Urinary bladder (tissue), 4 donors: ENCODE measurements around the gene NPAP1. TPM values are rescaled to one million over a fixed set of nuclear protein-coding genes. Genes with fewer than 3 reads are reported as not detected.
"Not testable (repeated sequence)": the region's sequence is repeated elsewhere in the genome, so short reads cannot be mapped to it uniquely, and the experiment has no call there.

ENCODE experiments used
- DNase-seq: peaks from one replicate; pipeline ENCODE4 v3.0.0-alpha.2; 2015; ENCODE audit errors: extremely low spot score
- H3K27ac ChIP-seq: one replicate; pipeline ENCODE4 v1.5.1; 2013; ENCODE audit warnings: low read depth, mild to moderate bottlenecking, moderate library complexity
- H3K36me3 ChIP-seq: one replicate; pipeline ENCODE4 v1.6.1; 2013; ENCODE audit warnings: mild to moderate bottlenecking, moderate library complexity; ENCODE audit not compliant: insufficient read depth
- H3K4me1 ChIP-seq: one replicate; pipeline ENCODE4 v1.6.1; 2013; ENCODE audit warnings: mild to moderate bottlenecking, moderate library complexity; ENCODE audit not compliant: insufficient read depth
- H3K4me3 ChIP-seq: one replicate; pipeline ENCODE4 v1.5.1; 2013; ENCODE audit warnings: low read depth, low read length
- WGBS: extraction: QIAGEN DNeasy Blood & Tissue Kit; methylation state at CpG from one replicate; pipeline ENCODE4 v1.1.7; 2013; 5-methylcytosine and 5-hydroxymethylcytosine counted together
- polyA plus RNA-seq: library from polyadenylated mRNA; stranded (reverse); fragments of 200-250 nt; gene quantifications from one replicate; pipeline ENCODE4 v1.2.3, GENCODE V29; 2013
- total RNA-seq: library from RNA; depleted of rRNA; stranded (reverse); fragments of >200 nt; gene quantifications from one replicate; pipeline ENCODE4 v1.2.3, GENCODE V29; 2014
- donor health status: healthy with polysubstance abuse.
- donor health status: healthy.

NPAP1 gene, protein sequence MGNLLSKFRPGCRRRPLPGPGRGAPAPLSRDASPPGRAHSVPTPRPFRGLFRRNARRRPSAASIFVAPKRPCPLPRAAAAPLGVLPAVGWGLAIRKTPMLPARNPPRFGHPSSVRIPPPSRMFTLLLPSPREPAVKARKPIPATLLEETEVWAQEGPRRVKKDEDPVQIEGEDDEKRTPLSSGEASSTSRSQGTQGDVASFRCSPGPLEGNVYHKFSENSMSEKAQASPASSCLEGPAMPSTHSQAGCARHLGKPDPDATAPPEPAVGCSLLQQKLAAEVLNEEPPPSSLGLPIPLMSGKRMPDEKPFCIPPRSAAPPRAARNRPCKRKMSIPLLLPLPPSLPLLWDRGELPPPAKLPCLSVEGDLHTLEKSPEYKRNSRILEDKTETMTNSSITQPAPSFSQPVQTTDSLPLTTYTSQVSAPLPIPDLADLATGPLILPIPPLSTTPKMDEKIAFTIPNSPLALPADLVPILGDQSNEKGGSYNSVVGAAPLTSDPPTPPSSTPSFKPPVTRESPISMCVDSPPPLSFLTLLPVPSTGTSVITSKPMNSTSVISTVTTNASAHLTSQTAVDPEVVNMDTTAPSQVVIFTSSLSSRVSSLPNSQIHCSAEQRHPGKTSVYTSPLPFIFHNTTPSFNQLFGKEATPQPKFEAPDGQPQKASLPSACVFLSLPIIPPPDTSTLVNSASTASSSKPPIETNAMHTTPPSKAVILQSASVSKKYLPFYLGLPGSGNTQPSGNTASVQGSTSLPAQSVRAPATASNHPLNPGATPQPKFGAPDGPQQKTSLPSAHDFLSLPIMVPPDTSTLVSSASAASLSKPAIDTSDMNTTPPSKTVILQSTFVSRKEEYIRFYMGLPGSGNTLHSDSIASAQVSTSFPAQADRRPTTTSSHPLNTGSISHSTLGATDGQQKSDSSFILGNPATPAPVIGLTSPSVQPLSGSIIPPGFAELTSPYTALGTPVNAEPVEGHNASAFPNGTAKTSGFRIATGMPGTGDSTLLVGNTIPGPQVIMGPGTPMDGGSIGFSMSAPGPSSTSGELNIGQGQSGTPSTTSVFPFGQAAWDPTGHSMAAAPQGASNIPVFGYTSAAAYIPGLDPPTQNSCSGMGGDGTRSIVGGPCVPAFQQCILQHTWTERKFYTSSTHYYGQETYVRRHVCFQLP
- total RNA-seq (0.58 TPM), polyA plus RNA-seq (0.03 TPM)

DNA sequence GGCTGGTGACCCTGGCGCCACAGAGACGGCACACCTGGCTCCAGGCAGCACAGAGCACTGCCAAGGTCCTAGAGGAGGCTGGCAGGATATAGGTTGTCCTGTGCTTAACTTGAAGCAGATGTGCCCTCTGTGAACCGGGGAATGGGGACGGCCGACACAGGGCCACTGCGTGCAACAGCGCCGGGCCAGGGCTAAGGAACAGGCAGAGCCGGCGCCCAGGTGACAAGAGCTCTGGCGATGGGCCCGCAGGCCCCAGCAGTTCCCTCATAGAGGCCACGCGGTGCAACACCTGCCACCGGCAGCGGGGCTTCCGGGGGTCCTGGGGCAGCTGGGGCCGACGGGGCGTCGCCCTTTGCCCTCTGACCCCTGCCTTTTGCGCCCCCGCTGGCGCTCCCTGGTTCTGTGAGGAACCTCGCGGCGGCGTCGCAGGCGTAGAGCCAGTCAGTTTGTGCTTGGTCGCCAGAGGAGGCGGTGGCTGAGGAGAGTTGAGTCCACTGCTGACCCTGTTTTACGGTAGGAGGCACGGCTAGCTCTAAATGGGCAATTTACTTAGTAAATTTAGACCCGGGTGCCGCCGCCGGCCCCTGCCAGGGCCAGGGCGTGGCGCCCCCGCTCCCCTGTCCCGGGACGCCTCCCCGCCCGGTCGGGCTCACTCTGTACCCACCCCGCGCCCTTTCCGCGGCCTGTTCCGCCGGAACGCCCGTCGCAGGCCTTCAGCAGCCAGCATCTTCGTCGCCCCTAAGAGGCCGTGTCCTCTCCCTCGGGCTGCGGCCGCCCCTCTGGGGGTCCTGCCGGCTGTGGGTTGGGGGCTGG is at the start of gene NPAP1:
Gene NPAP1 (plus strand): TSS at position 444 of the 813 bp plus-strand sequence. CDS start 93 bp downstream, at position 537.
- H3K36me3 ChIP-seq: no peaks in the 10 kb centered on the region
- WGBS: 89% methylated on average over 62 of the region's 62 CpGs
- no peaks in the 10 kb centered on the region for H3K4me1 ChIP-seq
- H3K27ac ChIP-seq: no peak within 1 kb of the TSS
- H3K4me3 ChIP-seq: no peak within 1 kb of the TSS
- no peak for DNase-seq

DNA sequence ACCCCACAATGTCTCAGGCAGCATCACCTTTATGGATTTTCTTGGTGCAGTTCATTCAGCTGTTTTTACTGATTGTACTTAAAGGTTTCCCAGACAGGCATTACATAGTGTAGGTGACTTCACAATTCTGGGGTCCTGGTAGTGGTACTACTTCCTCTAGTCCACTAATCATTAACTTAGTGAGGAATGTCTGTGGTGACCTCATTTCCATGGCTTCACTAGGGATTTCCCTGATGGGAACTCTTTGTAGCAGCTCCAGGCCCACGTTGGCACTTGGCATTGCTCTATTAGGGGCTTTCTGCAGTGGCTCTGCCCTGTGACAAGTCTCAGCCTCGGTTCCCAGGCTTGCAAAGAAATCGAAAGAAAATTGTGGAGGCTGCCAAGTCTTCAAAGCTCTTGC is 48.1 kb upstream of the NPAP1 start:
- 54% methylated on average over 3 of the region's 3 CpGs for WGBS
- DNase-seq: no peak
- H3K27ac ChIP-seq: no peak overlapping the region
- H3K36me3 ChIP-seq: no peaks in the 10 kb centered on the region
- no peaks in the 10 kb centered on the region for H3K4me1 ChIP-seq
- H3K4me3 ChIP-seq: no peak overlapping the region

DNA sequence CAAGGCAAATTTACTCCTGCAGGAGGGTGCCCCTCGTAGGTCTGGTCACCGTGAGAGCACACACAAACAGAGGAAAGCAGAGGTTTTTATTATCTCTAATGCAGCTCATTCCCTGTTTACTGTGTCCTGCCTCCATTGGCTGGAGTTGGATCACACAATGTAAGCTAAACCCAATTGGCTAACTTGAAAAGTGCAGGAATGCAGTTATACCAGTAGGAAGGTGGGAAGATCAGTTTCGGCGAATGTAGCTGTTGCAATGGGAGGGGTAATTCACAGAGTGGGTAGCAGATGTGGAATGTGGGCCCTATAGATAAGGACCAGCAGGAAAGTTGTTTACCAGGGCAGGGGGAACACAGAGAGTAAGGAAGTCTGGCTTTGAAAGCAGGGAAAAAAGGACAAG is 42.5 kb upstream of the NPAP1 start:
- H3K4me3 ChIP-seq: no peak overlapping the region
- no peak for DNase-seq
- 83% methylated on average over 4 of the region's 4 CpGs for WGBS

DNA sequence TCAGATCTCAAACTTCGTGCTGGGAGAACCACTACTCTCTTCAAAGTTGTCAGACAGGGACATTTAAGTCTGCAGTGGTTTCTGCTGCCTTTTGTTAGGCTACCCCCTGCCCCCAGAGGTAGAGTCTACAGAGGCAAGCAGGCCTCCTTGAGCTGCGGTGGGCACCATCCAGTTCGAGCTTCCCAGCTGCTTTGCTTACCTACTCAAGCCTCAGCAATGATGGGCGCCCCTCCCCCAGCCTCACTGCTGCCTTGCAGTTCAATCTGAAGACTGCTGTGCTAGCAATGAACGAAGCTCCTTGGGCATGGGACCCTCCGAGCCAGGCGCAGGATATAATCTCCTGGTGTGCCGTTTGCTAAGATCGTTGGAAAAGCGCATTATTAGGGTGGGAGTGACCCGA is 36.2 kb upstream of the NPAP1 start:
- not testable (repeated sequence) for H3K27ac ChIP-seq, H3K36me3 ChIP-seq, H3K4me1 ChIP-seq, DNase-seq, H3K4me3 ChIP-seq
- WGBS: 82% methylated on average over 11 of the region's 11 CpGs

More for the DNA sequence above, 42.5 kb upstream of the NPAP1 start:
- Histone ChIP-seq H3K36me3 (no peaks in the 10 kb centered on the region), H3K4me1 (no peaks in the 10 kb centered on the region), H3K27ac (no peak overlapping the region)

DNA sequence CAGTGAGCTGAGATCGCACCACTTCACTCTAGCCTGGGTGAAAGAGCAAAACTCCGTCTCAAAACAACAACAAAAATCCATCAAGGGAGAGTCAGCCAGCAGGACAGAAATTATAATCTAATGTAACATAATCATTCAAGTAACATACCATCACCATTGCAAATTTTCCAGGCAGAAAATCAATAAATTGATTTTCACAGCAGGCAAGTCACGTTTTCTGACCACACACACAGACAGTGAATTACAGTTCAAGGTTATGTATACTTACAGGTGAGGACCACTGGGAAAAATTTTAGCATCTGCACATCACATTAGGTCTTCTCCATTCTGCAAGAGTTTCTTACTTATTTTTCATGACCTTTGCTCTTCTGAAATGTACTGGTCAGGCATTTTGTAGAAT is 29.9 kb upstream of the NPAP1 start:
- Histone ChIP-seq H3K4me3 (no peak overlapping the region), H3K36me3 (no peaks in the 10 kb centered on the region), H3K27ac (no peak overlapping the region), H3K4me1 (no peaks in the 10 kb centered on the region)
- no peak for DNase-seq
- 64% methylated on average over 3 of the region's 3 CpGs for WGBS

DNA sequence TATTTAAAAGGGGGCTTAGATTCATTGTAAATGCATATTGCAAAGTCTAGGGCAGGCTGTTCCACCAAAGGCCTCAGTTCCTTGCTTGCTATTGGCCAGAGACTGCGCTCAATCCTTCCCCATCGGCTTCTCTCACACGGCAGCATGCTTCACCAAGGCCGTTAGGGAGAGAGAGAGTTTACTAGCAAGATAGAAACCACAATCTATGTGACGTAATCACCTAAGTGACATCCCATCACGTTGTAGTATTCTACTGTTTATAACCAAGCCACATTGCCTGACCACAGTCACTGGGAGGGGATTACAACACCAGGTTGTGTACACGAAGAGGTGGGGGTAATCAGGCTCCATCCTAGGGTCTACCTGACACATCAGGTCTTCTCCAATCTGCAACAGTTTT is 16.0 kb upstream of the NPAP1 start:
- Histone ChIP-seq H3K36me3 (no peaks in the 10 kb centered on the region), H3K4me1 (no peaks in the 10 kb centered on the region), H3K27ac (no peak overlapping the region), H3K4me3 (no peak overlapping the region)
- 64% methylated on average over 7 of the region's 7 CpGs for WGBS
- no peak for DNase-seq

DNA sequence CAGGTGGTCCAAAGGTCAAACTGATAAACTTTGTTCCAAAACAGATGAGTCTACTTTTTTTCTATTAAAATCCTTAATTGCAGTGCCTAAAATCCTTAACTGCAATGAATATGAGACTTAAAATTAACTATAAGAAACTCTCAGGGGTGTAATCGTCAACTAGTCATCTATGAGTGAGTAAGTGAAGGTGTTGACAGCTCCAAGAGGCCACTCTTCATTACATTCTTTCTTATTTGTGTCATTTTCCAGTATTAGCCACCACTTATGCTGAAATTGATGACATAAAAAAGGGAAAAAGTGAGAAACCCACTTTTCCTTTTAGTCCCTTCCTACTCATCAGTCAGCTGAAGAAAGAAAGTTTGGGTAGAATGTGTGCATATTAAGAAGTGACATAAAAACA is 12.6 kb upstream of the NPAP1 start:
- Histone ChIP-seq H3K4me3 (no peak overlapping the region), H3K4me1 (no peaks in the 10 kb centered on the region), H3K27ac (no peak overlapping the region), H3K36me3 (no peaks in the 10 kb centered on the region)
- 56% methylated on average over 1 of the region's 1 CpG for WGBS
- DNase-seq: no peak

DNA sequence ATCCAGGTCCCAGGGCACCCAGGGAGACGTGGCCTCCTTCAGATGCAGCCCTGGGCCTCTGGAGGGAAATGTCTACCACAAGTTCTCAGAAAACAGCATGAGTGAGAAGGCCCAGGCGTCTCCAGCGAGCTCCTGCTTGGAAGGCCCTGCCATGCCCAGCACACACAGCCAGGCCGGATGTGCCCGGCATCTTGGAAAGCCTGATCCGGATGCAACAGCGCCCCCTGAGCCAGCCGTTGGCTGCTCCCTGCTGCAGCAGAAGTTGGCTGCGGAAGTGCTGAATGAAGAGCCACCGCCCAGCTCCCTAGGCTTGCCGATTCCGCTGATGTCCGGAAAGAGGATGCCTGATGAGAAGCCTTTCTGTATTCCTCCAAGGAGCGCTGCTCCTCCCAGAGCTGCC is 856 bp downstream of the NPAP1 start:
- WGBS: 88% methylated on average over 14 of the region's 14 CpGs
- Histone ChIP-seq H3K36me3 (no peaks in the 10 kb centered on the region), H3K4me3 (no peak overlapping the region), H3K27ac (no peak overlapping the region), H3K4me1 (no peaks in the 10 kb centered on the region)
- no peak for DNase-seq

DNA sequence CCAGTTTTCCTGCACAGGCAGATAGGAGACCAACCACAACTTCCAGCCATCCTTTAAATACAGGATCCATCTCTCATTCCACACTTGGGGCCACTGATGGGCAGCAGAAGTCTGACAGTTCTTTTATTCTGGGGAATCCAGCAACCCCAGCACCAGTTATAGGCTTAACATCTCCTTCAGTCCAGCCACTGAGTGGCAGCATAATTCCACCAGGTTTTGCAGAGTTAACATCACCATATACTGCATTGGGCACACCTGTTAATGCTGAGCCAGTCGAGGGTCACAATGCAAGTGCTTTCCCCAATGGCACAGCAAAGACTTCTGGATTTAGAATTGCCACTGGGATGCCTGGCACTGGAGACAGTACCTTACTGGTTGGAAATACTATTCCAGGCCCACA is 2.9 kb downstream of the NPAP1 start:
- Histone ChIP-seq H3K27ac (no peak overlapping the region), H3K4me1 (no peaks in the 10 kb centered on the region), H3K4me3 (no peak overlapping the region), H3K36me3 (no peaks in the 10 kb centered on the region)
- no peak for DNase-seq
- WGBS: 60% methylated on average over 1 of the region's 1 CpG

DNA sequence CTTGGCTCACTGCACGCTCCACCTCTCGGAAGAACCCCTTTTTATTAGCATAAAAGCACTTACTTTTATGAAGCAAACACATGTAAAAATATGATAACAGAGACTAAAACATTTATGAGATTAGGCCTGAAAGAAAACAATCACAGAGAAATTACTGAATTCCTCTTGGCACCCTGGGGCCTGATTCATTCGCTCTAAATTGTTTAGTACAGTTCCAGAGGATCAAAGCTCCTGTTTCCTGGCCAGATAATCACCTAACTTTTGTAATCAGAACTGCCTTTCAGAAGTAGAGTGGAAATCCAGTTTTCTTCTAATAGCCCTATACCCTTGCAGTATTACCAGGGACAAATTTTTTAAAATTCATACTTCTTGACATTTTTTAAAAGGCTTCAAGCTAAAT is 6.4 kb downstream of the NPAP1 start:
- WGBS: 48% methylated on average over 3 of the region's 3 CpGs
- no peak for DNase-seq
- Histone ChIP-seq H3K4me1 (no peaks in the 10 kb centered on the region), H3K27ac (no peak overlapping the region), H3K36me3 (no peaks in the 10 kb centered on the region), H3K4me3 (no peak overlapping the region)

DNA sequence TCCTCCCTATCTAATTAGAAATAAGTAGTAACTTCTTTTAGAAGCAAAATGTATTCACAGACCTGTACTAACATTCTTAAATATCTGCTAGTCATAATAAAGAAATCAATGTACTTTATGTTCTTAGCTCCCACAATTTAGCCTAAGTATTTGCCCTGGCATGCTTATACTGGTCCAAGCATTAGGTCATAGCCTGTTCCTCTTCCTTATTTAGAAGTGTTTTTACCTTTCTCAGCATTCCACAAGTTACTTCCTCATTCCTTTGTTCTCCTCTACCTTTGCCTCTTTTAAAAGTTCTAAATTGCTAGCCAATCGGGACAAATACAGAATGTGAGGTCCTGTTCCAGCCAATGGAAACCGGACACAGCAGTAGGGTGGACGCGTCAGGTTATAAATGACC is 7.3 kb downstream of the NPAP1 start:
- 82% methylated on average over 4 of the region's 4 CpGs for WGBS
- not testable (repeated sequence) for H3K4me1 ChIP-seq, H3K36me3 ChIP-seq, DNase-seq, H3K27ac ChIP-seq, H3K4me3 ChIP-seq

DNA sequence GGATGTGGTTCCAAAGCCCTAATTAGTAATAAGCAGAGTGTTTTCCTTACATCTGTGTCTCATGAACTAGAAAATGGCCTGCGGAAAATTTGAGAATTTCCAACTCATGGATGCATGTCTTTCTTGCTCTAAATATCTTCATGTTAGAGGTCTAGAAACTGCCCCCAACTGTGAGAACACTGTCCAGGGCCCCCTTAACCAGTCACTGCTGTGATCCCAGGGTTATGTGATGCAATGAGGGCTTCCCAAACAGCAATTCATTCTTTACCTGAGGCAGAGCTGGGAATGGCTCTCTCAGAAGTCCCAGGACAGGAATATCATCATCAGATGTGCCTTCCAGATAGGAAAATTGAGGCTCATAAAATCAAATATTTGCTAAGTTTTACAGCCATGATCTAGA is 8.2 kb downstream of the NPAP1 start:
- WGBS: 91% methylated on average over 1 of the region's 1 CpG

DNA sequence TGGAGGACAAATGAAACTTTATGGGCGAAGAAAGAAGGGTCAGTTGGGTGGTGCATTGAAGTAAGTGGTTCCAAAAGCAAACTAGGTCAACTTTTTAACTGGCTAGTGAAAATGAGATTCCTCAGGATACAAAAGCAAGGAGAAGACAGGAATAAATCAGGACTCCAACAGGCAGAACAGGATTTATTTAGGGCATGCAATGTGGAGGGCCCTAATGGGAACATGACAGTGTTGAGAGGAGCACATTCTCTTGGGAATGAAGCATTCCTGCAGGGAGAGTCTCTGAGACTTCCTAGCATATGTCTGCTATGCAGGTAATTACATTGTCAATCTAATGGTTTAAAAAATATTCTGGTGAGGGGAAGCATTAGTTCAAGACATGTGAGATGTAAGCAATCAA is 8.7 kb downstream of the NPAP1 start:
- no peaks in the 10 kb centered on the region for H3K36me3 ChIP-seq
- DNase-seq: no peak
- no peak overlapping the region for H3K4me3 ChIP-seq
- no peak overlapping the region for H3K27ac ChIP-seq
- WGBS: 68% methylated on average over 1 of the region's 1 CpG
- H3K4me1 ChIP-seq: no peaks in the 10 kb centered on the region

More for the DNA sequence above, 8.2 kb downstream of the NPAP1 start:
- H3K27ac ChIP-seq: no peak overlapping the region
- H3K4me1 ChIP-seq: no peaks in the 10 kb centered on the region
- no peak overlapping the region for H3K4me3 ChIP-seq
- no peaks in the 10 kb centered on the region for H3K36me3 ChIP-seq
- no peak for DNase-seq
